ENCODE data around the gene PCNX4. TPM values are rescaled to one million over a fixed set of nuclear protein-coding genes. Genes with fewer than 3 reads are reported as not detected.
A peak's percentile ranks its signal among the peaks of the same experiment; 100 is the strongest.

Gene PCNX4
- total RNA-seq, 1 experiment from 2014 or later, result 32.9 TPM

- DNase-seq (ENCODE audit: low spot score), result no peak
Measured at GRCh38 chr14:60101786-60102185, 10.1 kb downstream of the PCNX4 start.

GRCh38 chr14:60102389-60102788 lies 10.7 kb downstream of the PCNX4 start:
- DNase-seq (ENCODE audit: low spot score), result no peak

GRCh38 chr14:60106339-60106738 lies 14.6 kb downstream of the PCNX4 start:
- no peak for DNase-seq (ENCODE audit: low spot score)

- DNase-seq (ENCODE audit: low spot score), result no peak
Measured at GRCh38 chr14:60107477-60107876, 15.8 kb downstream of the PCNX4 start.

- no peak for DNase-seq (ENCODE audit: low spot score)
Measured at GRCh38 chr14:60111732-60112131, 20.0 kb downstream of the PCNX4 start.

GRCh38 chr14:60114881-60115280 lies 23.2 kb downstream of the PCNX4 start:
- no peak for DNase-seq (ENCODE audit: low spot score)

- no peak for DNase-seq (ENCODE audit: low spot score)
Measured at GRCh38 chr14:60116181-60116580, 24.5 kb downstream of the PCNX4 start.

- no peak for DNase-seq (ENCODE audit: low spot score)
Measured at GRCh38 chr14:60125918-60126317, 34.2 kb downstream of the PCNX4 start.

GRCh38 chr14:60133487-60133886 lies 41.8 kb downstream of the PCNX4 start:
- DNase-seq (ENCODE audit: low spot score), result no peak

GRCh38 chr14:60134702-60135101 lies 43.0 kb downstream of the PCNX4 start:
- DNase-seq (ENCODE audit: low spot score), result no peak

GRCh38 chr14:60151715-60152114 lies 60.0 kb downstream of the PCNX4 start:
- DNase-seq (ENCODE audit: low spot score), result peak; percentile 27

- no peak for DNase-seq (ENCODE audit: low spot score)
Measured at GRCh38 chr14:60153991-60154390, 62.3 kb downstream of the PCNX4 start.

GRCh38 chr14:60154671-60155070 lies 62.9 kb downstream of the PCNX4 start:
- no peak for DNase-seq (ENCODE audit: low spot score)

GRCh38 chr14:60160422-60160821 lies 68.7 kb downstream of the PCNX4 start:
- DNase-seq (ENCODE audit: low spot score), result no peak

GRCh38 chr14:60161196-60162107 lies 69.7 kb downstream of the PCNX4 start:
- DNase-seq (ENCODE audit: low spot score), result no peak

GRCh38 chr14:60163693-60164092 lies 72.0 kb downstream of the PCNX4 start:
- DNase-seq (ENCODE audit: low spot score), result no peak

- no peak for DNase-seq (ENCODE audit: low spot score)
Measured at GRCh38 chr14:60164404-60164711, 72.6 kb downstream of the PCNX4 start.

- DNase-seq (ENCODE audit: low spot score), result peak; percentile 69
Measured at GRCh38 chr14:60164712-60165546, 73.2 kb downstream of the PCNX4 start, which contains the start of gene DHRS7. DHRS7 (minus strand) TSS chr14:60165398; CDS start chr14:60165309, 89 bp downstream.

GRCh38 chr14:60165547-60165876 lies 73.8 kb downstream of the PCNX4 start:
- no peak for DNase-seq (ENCODE audit: low spot score)

GRCh38 chr14:60166142-60166541 lies 74.4 kb downstream of the PCNX4 start:
- DNase-seq (ENCODE audit: low spot score), result no peak

GRCh38 chr14:60169722-60170121 lies 78.0 kb downstream of the PCNX4 start:
- no peak for DNase-seq (ENCODE audit: low spot score)

GRCh38 chr14:60170948-60171347 lies 79.2 kb downstream of the PCNX4 start:
- no peak for DNase-seq (ENCODE audit: low spot score)

GRCh38 chr14:60171690-60172089 lies 80.0 kb downstream of the PCNX4 start:
- DNase-seq (ENCODE audit: low spot score), result no peak
